ENCODE data around the gene NR6A1.

Gene NR6A1

DNA sequence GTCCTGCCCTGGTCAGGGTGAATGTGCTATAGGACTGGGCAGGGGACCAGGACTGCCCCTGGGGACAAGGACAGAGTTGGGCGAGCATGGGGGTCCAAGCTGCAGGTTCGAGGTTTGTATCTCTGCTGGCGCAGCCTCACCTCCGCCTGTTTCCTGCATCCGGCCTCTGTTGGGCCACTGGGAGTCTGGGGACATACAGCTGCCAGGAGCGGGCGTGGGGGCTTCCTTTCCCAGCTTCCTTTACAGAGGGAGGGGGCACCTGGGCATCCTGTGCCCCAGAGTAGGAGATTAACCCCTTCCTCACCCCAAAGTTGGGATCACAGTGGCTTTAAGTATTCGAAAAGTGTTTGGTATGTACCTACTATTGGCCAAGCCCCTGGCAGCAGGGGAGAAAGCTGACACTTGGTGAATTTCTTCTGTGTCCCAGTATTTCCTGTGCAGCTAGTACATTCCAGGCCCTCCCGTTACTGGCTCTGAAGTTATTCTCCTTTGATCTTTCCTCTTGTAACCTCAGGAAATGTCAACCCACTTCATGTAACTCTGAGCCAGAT lies 24.8 kb upstream of the NR6A1 start:
- no peak for DNase-seq

GRCh38 chr9:124794902-124795491 lies 23.9 kb upstream of the NR6A1 start:
- peak; percentile 64 for DNase-seq

GRCh38 chr9:124793015-124793541 lies 22.0 kb upstream of the NR6A1 start:
- no peak for DNase-seq

DNA sequence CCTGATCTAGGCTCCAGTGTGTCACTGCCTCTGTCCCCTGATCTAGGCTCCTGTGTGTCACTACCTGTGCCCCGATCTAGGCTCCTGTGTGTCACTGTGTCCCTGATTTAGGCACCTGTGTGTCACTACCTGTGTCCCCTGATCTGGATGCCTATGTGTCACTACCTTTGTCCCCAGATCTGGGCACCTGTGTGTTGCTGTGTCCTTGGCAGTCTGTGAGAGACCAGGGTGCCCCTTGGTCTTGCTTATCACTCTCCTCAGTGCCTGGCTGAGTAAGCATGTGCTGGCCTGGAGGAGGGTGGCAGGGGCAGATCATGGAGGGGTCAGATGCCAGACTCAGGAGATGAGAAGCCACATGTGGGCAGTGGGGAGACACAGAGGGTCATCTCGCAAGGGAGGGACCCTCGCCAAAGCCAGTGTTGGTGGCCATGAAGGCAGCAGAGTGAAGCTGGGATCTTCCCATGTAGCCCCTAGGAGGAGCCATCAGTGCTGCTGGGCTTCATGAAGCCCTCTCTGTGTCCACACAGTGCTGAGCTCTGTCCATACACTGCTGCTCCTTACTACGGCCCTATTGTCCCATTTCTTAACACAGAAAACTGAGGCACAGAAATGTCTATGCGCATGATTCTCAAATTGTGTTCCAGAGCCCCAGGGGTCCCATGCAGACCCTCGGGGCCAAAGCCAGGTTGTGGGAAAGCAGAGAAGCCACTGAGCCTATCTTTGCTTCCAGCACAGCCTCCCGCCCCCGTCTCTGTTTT lies 21.3 kb upstream of the NR6A1 start:
- DNase-seq = no peak

DNA sequence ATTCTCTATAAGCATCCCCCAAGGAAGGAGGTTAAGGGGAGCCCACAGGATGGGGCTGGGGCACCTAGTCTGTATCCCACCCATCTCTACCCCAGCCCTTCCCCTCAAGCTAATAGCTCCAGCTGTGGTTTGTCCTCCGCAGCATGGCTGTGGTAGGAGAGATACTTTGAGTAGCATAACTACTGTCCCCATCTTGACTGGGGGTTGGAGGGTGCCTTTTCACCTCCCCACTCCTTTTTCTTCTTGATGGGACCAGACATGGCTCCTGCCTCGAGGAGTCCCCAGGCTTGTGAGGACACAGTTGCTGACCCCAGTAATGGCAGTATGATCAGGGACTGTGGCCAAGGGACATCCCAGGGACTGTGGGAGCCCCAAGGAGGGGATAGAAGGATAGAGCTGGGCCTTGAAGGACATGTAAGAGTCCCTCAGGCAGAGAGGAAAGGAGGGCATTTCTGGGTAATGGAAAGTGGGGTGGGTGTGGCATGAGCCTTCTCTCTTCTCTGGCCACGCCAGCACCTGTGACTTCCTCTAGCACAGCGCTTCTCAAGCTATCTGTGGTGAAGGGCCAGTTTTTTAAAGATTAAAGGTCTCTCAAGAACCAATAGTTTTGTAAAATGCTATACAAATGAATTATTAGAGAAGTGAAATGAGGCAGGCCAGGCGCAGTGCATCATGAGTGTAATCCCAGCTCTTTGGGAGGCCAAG lies 19.8 kb upstream of the NR6A1 start:
- DNase-seq = peak; percentile 41

DNA sequence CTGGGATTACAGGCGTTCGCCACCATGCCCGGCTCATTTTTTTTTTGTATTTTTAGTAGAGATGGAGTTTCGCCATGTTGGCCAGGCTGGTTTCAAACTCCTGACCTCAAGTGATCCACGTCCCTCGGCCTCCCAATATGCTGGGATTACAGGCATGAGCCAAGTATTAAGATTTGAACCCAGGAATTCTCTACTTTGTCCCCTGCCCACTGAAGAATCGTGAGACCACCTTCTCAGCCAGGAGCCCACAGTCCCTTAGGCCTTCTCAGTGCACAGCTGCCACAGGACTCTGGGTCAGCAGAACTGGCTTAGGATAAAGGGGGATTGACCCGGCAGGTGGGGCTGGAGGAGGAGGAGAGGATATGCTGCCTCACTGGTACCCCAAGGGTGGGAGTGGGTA lies 19.2 kb upstream of the NR6A1 start:
- DNase-seq = no peak

GRCh38 chr9:124789531-124789930 lies 18.4 kb upstream of the NR6A1 start:
- DNase-seq = no peak

- DNase-seq = no peak
These were observed 17.6 kb upstream of the NR6A1 start for GRCh38 chr9:124788542-124789217.

DNA sequence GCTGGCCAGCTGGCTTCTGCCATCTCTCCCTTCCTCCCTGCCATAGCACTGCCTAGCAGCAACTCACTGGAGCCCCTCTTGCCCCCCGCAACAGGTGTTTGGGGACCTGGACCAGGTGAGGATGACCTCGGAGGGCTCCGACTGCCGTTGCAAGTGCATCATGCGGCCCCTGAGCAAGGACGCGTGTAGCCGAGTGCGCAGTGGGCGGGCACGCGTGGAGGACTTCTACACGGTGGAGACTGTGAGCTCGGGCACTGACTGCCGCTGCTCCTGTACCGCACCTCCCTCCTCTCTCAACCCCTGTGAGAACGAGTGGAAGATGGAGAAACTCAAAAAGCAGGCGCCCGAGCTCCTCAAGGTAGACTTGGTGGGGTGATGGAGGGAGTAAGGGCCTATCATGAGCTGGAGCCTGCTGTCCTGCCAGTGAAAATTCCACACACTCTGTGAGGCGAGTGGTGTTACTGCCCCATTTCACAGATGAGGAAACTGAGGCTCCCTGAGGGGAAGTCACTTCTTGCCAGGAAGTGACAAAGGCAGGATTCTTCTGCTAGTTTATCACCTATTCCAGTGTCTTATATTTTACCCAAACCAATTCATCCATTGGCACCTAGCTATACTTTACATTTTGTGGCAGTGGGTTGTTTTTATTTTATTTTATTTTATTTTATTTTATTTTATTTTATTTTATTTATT lies 15.9 kb upstream of the NR6A1 start:
- DNase-seq = no peak

DNA sequence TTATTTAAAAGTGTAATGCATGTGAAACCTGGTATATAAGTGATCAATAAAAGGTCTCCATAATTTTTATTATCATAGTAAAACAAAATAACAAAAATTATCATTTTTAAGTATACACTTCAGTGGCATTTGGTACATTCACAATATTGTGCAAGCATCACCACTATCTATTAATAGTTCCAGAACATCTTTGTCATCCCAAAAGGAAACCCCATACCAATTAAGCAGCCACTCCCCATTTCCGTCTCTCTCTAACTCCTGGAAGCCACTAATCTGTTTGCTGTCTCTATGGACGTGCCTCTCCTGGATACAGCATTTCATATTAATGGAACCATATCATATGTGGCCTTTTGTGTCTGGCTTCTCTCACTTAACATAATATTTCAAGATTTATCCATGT lies 13.4 kb upstream of the NR6A1 start:
- no peak for DNase-seq

- DNase-seq = no peak
These were observed 12.7 kb upstream of the NR6A1 start for GRCh38 chr9:124783830-124784229.

DNA sequence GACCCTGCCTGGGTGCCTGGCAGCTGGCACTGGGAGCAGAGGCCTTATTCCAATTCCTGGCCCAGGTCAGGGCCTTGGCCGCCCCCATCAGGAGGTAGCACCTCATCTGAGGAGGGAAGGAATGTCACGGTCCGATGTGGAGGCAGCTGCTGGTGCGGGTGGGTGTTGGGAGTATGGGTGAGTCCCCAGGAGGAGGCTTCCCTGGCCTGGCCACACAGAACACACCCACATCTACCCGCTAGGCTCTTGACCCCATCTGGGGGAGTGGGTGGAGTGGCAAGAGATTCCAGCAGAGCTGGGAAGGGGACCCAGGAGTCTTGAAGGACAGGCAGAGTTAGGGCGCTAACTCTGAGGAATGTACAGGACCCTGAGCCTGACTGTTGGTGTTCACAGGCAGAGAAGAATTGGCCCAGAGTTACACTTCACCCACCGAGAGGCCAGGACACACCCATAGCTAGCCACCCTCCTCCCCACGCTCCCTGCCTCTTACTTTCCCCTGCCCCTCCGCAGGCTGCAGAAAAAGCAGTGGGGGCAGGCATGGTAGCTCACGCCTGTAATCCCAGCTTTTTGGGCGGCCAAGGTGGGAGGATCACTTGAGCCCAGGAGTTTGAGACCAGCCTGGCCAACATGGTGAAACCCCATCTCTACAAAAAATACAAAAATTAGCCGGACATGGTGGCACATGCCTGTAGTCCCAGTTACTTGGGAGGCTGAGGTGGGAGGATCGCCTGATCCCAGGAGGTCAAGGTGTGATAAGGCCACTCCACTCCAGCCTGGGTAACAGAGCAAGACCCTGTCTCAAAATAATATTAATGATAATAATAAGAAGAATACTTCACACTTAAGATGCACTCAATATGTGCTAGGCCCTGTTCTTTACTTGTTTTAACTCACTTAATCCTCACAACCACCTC lies 11.8 kb upstream of the NR6A1 start:
- no peak for DNase-seq

GRCh38 chr9:124781967-124782660 lies 11.0 kb upstream of the NR6A1 start:
- DNase-seq = no peak

- DNase-seq = no peak
These were observed 9.6 kb upstream of the NR6A1 start for GRCh38 chr9:124780757-124781151.

GRCh38 chr9:124780060-124780756 lies 9.1 kb upstream of the NR6A1 start:
- DNase-seq = no peak

- no peak for DNase-seq
These were observed 8.4 kb upstream of the NR6A1 start for GRCh38 chr9:124779368-124780059.

- no peak for DNase-seq
These were observed 7.7 kb upstream of the NR6A1 start for GRCh38 chr9:124778575-124779367.

DNA sequence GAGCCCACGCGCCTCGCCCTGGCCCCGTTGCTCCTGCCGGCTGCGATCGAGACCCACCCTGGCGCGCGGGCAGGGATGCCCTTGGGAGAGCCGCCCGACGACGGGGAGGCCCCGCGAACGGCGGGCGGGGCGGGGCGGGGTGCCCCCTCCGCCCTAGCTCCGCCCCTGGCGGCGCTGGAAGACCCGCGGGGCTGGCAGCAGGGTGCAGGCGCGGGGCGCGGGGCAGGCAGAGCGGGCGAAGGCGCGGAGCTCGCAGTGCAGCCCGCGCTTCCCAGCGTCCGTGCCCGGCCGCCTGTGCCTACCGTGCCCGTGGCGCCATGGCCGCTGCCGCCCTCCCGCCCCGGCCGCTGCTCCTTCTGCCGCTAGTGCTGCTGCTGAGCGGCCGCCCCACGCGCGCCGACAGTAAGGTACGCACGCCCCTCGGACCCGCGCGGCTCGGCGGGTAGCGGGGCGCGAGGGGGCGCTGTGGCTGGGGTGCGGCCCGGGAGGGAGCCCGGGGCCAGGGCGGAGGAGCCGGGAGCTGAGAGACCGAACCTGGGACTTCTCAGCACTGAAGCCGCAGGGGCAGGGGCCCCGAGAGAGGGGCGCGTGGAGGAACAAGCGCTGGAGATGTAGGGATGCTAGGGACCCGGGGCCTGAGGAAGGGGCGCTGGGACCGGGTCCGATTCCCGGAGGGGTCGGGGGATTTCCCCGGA lies 6.0 kb upstream of the NR6A1 start, which contains the start of gene OLFML2A:
TSS of gene OLFML2A (plus strand) at position 180 of the 695 bp plus-strand sequence. CDS start at position 318, 138 bp downstream.
- DNase-seq = peak; percentile 31

All from RPMI8226 (cell line).